Stimulated activated naive CD4-positive, alpha-beta T cell (primary cell): Measurements from ENCODE around the gene GALNTL6.

Source experiments
- DNase-seq, 6 experiments: peaks; one replicate each; lab custom pipeline; 2025; lab: John Stamatoyannopoulos, UW

GALNTL6 gene

GRCh38 chr4:173074501-173074946 is 1261.3 kb downstream of the GALNTL6 start:
- no peak for DNase-seq

- DNase-seq, result no peak
These were observed 1263.9 kb downstream of the GALNTL6 start for GRCh38 chr4:173076903-173077634.

GRCh38 chr4:173088144-173088543 is 1274.9 kb downstream of the GALNTL6 start:
- no peak for DNase-seq
